Measurements from ENCODE around the gene LDHB.

LDHB gene

DNA sequence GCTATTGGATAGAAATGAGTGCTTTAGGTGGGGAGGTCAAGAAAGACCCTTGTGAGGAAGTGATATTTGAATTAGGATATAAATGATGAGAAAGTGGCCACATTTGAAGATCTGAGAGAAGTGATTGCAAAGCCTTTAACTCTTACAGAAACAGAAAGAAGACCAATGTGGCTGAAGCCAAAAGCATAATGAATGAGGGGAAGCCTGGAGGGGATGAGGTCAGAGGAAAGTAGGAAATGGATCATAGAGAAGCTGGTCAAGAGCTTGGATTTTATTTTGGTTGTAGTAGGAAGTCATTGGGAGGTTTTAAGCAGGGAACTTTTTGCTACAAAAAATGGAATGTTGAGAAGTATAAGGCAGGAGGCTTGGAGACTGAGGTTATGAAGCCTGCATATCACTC lies 49.4 kb downstream of the LDHB start:
- H3K27ac ChIP-seq (ENCODE audit: low read length): 0 out of 2 replicates have a peak overlapping the region, but pooled peaks have one; percentile 8
- peak overlapping the region; percentile 10; the same call in 1 of the 2 replicates for H3K9ac ChIP-seq (ENCODE audit: low read length)
- H3K79me2 ChIP-seq (ENCODE audit: low read length): no peaks in the 10 kb centered on the region
- H3K4me2 ChIP-seq (ENCODE audit: low read length): peak overlapping the region; percentile 57
- peak overlapping the region; percentile 20 for H3K4me3 ChIP-seq (ENCODE audit: low read length)
- peak overlapping the region; percentile 30 for H2AFZ ChIP-seq (ENCODE audit: low read depth, low read length)
- H3K4me1 ChIP-seq (ENCODE audit: low read length): peaks cover 18% of the 10 kb centered on the region
- no peaks in the 10 kb centered on the region for H4K20me1 ChIP-seq (ENCODE audit: insufficient read depth, low read length)
- H3K27me3 ChIP-seq (ENCODE audit: low read depth, low read length): no peaks in the 10 kb centered on the region
- H3K9me3 ChIP-seq (ENCODE audit: insufficient read depth, low read length): no peaks in the 10 kb centered on the region
- no peak for TF ChIP-seq EZH2phosphoT487 (IDR thresholded peaks at IDR 0.05; ENCODE audit: low read depth)
- TF ChIP-seq, protein P1, sequence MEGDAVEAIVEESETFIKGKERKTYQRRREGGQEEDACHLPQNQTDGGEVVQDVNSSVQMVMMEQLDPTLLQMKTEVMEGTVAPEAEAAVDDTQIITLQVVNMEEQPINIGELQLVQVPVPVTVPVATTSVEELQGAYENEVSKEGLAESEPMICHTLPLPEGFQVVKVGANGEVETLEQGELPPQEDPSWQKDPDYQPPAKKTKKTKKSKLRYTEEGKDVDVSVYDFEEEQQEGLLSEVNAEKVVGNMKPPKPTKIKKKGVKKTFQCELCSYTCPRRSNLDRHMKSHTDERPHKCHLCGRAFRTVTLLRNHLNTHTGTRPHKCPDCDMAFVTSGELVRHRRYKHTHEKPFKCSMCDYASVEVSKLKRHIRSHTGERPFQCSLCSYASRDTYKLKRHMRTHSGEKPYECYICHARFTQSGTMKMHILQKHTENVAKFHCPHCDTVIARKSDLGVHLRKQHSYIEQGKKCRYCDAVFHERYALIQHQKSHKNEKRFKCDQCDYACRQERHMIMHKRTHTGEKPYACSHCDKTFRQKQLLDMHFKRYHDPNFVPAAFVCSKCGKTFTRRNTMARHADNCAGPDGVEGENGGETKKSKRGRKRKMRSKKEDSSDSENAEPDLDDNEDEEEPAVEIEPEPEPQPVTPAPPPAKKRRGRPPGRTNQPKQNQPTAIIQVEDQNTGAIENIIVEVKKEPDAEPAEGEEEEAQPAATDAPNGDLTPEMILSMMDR (IDR thresholded peaks at IDR 0.05; ENCODE audit: low read depth, low read length): no peak
- H3K36me3 ChIP-seq (replicated peaks; ENCODE audit: low read depth, low read length): no peaks in the 10 kb centered on the region

DNA sequence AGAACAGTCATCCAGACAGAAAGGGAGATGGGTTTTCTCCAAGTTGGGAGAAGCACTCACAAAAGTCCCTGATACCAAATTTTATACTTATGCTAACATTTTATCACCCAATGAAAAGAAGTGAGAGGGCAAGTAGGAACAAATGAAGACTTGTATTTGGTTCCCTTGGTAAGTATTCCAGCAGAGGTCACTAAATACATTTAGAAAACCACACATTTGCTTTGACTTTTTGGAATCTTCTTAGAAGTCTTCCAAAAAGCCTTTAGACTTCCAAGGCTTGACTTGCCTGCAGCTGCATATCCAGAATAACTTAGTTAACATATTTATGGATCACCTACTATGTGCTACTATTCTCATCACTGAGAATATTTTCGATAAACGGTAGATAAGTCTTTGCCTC lies 49.9 kb downstream of the LDHB start:
- H3K36me3 ChIP-seq (replicated peaks; ENCODE audit: low read depth, low read length): no peaks in the 10 kb centered on the region
- H3K79me2 ChIP-seq (ENCODE audit: low read length): no peaks in the 10 kb centered on the region
- H3K4me2 ChIP-seq (ENCODE audit: low read length): peak overlapping the region; percentile 57
- no peak overlapping the region for H3K9ac ChIP-seq (ENCODE audit: low read length)
- H3K9me3 ChIP-seq (ENCODE audit: insufficient read depth, low read length): no peaks in the 10 kb centered on the region
- H3K27me3 ChIP-seq (ENCODE audit: low read depth, low read length): no peaks in the 10 kb centered on the region
- no peak overlapping the region for H3K4me3 ChIP-seq (ENCODE audit: low read length)
- no peak for TF ChIP-seq EZH2phosphoT487 (IDR thresholded peaks at IDR 0.05; ENCODE audit: low read depth)
- TF ChIP-seq, protein P1 (IDR thresholded peaks at IDR 0.05; ENCODE audit: low read depth, low read length): peak; percentile 52
- no peaks in the 10 kb centered on the region for H4K20me1 ChIP-seq (ENCODE audit: insufficient read depth, low read length)
- peaks cover 15% of the 10 kb centered on the region for H3K4me1 ChIP-seq (ENCODE audit: low read length)
- no peak overlapping the region for H2AFZ ChIP-seq (ENCODE audit: low read depth, low read length)
- H3K27ac ChIP-seq (ENCODE audit: low read length): no peak overlapping the region

DNA sequence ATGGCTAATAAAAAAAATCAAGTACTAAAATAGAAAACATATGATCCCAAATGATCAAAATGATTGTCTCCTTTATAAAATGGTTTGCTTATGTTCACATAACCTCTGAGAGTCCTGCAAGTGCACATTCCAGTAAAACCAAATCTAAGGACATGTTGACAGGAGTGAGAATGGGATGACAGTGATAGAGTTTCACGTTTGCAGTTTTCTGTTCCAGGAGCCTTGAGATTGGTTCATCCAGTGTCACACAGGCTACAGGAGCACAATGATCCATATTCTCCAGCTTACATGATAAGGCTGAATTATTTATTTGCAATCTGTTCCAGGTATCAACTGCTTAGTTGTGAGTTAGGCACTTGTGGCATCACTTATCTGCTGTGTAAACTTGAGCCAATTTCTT lies 51.5 kb downstream of the LDHB start:
- Histone ChIP-seq H3K27me3 (ENCODE audit: low read depth, low read length) (no peaks in the 10 kb centered on the region), H2AFZ (ENCODE audit: low read depth, low read length) (no peak overlapping the region), H3K9me3 (ENCODE audit: insufficient read depth, low read length) (no peaks in the 10 kb centered on the region), H3K4me1 (ENCODE audit: low read length) (peaks cover 12% of the 10 kb centered on the region), H3K4me3 (ENCODE audit: low read length) (no peak overlapping the region), H3K4me2 (ENCODE audit: low read length) (no peak overlapping the region), H3K27ac (ENCODE audit: low read length) (no peak overlapping the region), H3K79me2 (ENCODE audit: low read length) (no peaks in the 10 kb centered on the region), H4K20me1 (ENCODE audit: insufficient read depth, low read length) (no peaks in the 10 kb centered on the region), H3K9ac (ENCODE audit: low read length) (no peak overlapping the region), H3K36me3 (replicated peaks; ENCODE audit: low read depth, low read length) (no peaks in the 10 kb centered on the region)
- TF ChIP-seq, protein P1 (IDR thresholded peaks at IDR 0.05; ENCODE audit: low read depth, low read length): no peak
- TF ChIP-seq EZH2phosphoT487 (IDR thresholded peaks at IDR 0.05; ENCODE audit: low read depth): no peak

DNA sequence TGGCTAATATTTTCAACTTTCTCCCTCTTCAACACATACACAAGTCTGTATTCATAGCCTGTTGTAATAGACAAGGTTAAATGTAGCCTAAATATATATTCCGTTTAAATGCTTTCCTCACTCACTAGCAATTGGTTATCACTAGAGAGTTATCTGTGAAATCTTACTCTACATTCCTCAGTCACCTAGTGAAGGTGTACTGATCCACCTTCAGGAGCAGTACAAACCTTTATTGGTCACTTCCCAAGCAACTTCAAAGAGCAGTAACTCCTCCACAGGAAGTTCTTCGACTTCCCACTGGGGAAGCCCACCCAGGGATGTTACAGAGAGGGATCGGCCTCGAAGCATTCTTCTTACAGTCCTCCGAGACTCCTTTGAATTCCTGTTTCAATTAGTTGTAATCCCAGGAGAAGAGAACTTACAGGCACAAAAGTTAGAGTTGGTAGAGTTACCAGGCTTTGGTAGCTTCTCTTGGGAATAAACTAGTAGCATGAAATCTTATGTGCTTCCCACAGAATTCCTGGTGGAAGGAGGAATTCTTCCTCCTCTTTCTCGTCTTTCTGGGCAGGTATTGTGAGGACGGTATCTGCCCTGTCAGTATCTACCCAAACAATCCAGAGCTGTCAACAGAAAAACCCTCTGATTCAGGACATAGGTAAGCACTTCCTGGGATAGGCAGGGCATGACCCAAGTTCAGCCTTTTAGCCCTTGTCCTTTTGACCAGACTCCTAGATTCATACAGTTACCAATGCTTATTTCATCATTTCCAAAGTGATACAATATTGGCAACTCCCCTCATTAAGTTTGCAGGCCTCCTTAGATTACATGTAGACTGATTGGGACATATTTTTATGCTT lies 53.2 kb downstream of the LDHB start, which contains the start of gene GYS2:
Gene GYS2, minus strand, starts transcription at position 603 of the 857 bp plus-strand sequence. Its CDS starts 255 bp downstream, at position 348.
- Histone ChIP-seq H4K20me1 (ENCODE audit: insufficient read depth, low read length) (no peaks in the 10 kb centered on the region), H3K9ac (ENCODE audit: low read length) (no peak within 1 kb of the TSS), H3K4me3 (ENCODE audit: low read length) (no peak within 1 kb of the TSS), H3K36me3 (replicated peaks; ENCODE audit: low read depth, low read length) (no peaks in the 10 kb centered on the region), H3K9me3 (ENCODE audit: insufficient read depth, low read length) (no peaks in the 10 kb centered on the region), H3K4me2 (ENCODE audit: low read length) (no peak within 1 kb of the TSS), H3K27ac (ENCODE audit: low read length) (no peak within 1 kb of the TSS), H3K79me2 (ENCODE audit: low read length) (no peaks in the 10 kb centered on the region), H3K4me1 (ENCODE audit: low read length) (peaks cover 19% of the 10 kb centered on the region), H3K27me3 (ENCODE audit: low read depth, low read length) (0 out of 2 replicates have a peak, but pooled peaks cover 3% of the 10 kb centered on the region), H2AFZ (ENCODE audit: low read depth, low read length) (no peak within 1 kb of the TSS)
- TF ChIP-seq, protein P1 (IDR thresholded peaks at IDR 0.05; ENCODE audit: low read depth, low read length): no peak
- TF ChIP-seq EZH2phosphoT487 (IDR thresholded peaks at IDR 0.05; ENCODE audit: low read depth): no peak
